ENCODE measurements around the gene PCED1A. TPM values are rescaled to one million over a fixed set of nuclear protein-coding genes. Genes with fewer than 3 reads are reported as not detected.

Gene PCED1A
- total and polyA plus RNA-seq, 9 of the 15 experiments (the other 6 are each of a cell fraction or from before 2014, with no cell fraction given): 1.5 to 11.5 (median 5.9) TPM

DNA sequence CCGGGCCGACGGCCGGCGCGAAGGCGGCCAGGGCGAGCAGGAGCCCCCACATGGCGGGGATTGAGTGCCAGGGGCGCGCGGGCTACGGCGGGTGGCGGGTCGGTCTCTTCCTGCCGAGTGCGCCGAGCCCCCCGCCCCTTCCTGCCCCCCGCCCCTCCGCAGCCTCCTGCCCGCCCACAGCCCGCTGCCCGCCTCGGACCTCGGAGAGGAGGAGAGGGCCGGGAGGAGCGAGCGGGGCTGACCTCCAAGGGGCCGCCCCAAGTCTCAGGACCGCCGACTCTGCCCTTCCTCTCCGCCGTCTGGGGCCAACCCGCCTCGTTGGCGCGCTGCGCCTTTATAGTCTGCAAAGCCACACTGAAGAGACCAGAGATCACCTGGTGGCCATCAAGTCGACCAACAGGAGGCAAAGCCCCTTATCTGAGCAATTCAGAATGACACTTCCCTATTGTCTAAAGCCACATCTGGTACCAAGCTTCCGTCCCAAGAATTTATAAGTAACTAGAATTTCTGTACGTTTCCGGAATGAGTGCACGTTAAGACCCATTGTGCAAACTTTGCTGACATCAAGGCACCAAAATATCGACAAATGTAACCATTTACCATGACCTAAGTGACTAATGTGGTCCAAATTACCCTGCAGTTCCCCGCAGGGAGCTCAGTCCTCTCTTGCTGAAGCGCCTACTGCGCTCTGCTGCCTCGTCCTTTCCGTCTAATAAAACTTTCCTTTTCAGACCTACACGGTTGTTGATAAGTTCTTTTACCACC, 39.8 kb downstream of the PCED1A start, which contains the start of gene CPXM1 (continued):
- TF ChIP-seq MAZ (CRISPR knock-in tag; conservative IDR thresholded peaks at IDR 0.05 in 1 of 2, IDR thresholded peaks at IDR 0.05 in 1 of 2): no peak
- no peak for TF ChIP-seq CCNT2 (IDR thresholded peaks at IDR 0.05; ENCODE audit: borderline replicate concordance, extremely low read depth, insufficient read length, low read depth, low read length)
- no peak for TF ChIP-seq HDAC3 (IDR thresholded peaks at IDR 0.05; ENCODE audit: borderline replicate concordance, partially characterized antibody)
- no peak for TF ChIP-seq FOXJ3 (CRISPR knock-in tag; IDR thresholded peaks at IDR 0.05)
- TF ChIP-seq SLC30A9 (CRISPR knock-in tag; IDR thresholded peaks at IDR 0.05): no peak
- TF ChIP-seq ZNF584 (CRISPR knock-in tag; IDR thresholded peaks at IDR 0.05; ENCODE audit: low read depth): no peak
- TF ChIP-seq ZSCAN32 (CRISPR knock-in tag; IDR thresholded peaks at IDR 0.05): no peak
- TF ChIP-seq ZNF274 (IDR thresholded peaks at IDR 0.05; ENCODE audit: borderline replicate concordance, low read depth, low read length): no peak
- no peak for TF ChIP-seq FUS (optimal IDR thresholded peaks at IDR 0.05; ENCODE audit: low read depth, low read length)
- TF ChIP-seq RB1 (IDR thresholded peaks at IDR 0.05; ENCODE audit: low read depth): no peak
- no peak for TF ChIP-seq SAFB (IDR thresholded peaks at IDR 0.05; ENCODE audit: borderline replicate concordance, low read depth, low read length)
- TF ChIP-seq, protein P1, sequence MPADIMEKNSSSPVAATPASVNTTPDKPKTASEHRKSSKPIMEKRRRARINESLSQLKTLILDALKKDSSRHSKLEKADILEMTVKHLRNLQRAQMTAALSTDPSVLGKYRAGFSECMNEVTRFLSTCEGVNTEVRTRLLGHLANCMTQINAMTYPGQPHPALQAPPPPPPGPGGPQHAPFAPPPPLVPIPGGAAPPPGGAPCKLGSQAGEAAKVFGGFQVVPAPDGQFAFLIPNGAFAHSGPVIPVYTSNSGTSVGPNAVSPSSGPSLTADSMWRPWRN (IDR thresholded peaks at IDR 0.05; ENCODE audit: low read depth): no peak
- TF ChIP-seq DPF2 (IDR thresholded peaks at IDR 0.05): peak; percentile 61
- TF ChIP-seq CAMTA2 (CRISPR knock-in tag; conservative IDR thresholded peaks at IDR 0.05): no peak
- no peak for TF ChIP-seq MCM2 (IDR thresholded peaks at IDR 0.05; ENCODE audit: low read depth)
- no peak for TF ChIP-seq RHOXF2B (CRISPR knock-in tag; conservative IDR thresholded peaks at IDR 0.05)
- no peak for TF ChIP-seq ZNF197 (CRISPR knock-in tag; IDR thresholded peaks at IDR 0.05; ENCODE audit: low read depth)
- TF ChIP-seq NCOA1 (IDR thresholded peaks at IDR 0.05; ENCODE audit: low read depth): peak; percentile 22; the same call in 1 of the 2 replicates
